GM19023 (cell line): Measurements from ENCODE around the gene TMEM125.

Experiments used
- ATAC-seq: cut with Tn5 transposase; IDR thresholded peaks from one replicate; pipeline ENCODE4 v1.9.1; 2021; ENCODE audit warnings: mild to moderate bottlenecking, moderate library complexity; ENCODE audit not compliant: unreplicated experiment

TMEM125 gene

DNA sequence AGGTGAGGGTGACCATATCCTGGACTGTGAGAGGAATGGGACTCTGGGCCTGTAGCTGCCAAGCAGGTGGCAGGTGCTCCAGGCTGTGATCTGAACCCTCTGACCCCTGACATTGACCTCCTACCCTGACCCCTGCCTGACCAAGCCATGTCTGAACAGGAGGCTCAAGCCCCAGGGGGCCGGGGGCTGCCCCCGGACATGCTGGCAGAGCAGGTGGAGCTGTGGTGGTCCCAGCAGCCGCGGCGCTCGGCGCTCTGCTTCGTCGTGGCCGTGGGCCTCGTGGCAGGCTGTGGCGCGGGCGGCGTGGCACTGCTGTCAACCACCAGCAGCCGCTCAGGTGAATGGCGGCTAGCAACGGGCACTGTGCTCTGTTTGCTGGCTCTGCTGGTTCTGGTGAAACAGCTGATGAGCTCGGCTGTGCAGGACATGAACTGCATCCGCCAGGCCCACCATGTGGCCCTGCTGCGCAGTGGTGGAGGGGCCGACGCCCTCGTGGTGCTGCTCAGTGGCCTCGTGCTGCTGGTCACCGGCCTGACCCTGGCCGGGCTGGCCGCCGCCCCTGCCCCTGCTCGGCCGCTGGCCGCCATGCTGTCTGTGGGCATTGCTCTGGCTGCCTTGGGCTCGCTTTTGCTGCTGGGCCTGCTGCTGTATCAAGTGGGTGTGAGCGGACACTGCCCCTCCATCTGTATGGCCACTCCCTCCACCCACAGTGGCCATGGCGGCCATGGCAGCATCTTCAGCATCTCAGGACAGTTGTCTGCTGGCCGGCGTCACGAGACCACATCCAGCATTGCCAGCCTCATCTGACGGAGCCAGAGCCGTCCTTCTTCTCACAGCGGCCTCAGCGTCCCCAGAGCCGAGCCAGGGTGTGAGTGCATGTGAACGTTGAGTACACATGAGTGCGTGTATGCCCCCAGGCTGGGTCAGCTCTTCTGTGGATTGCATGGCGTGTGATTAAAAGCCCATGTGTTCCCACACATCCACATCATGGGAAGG is 3.1 kb downstream of the TMEM125 start:
- no peak for ATAC-seq

DNA sequence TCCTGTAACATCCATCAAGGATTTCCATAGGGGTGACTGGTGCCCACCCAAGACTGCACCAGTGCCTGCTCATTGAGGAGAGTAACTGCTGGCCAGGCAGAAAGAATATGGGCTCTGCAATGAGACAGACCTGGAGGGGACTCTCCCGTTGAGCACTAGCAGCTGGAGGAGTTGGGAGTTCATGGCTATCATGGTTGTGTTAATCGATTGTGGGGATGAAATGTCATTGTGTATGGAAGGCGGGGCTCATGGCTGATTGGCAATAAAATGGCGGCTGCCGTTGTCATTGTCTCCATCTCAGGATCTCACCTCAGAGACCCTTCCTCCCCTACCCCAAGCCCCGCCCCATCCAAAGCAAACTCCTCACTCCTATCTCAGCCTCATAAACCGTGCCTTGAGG is 3.9 kb downstream of the TMEM125 start:
- ATAC-seq = no peak

DNA sequence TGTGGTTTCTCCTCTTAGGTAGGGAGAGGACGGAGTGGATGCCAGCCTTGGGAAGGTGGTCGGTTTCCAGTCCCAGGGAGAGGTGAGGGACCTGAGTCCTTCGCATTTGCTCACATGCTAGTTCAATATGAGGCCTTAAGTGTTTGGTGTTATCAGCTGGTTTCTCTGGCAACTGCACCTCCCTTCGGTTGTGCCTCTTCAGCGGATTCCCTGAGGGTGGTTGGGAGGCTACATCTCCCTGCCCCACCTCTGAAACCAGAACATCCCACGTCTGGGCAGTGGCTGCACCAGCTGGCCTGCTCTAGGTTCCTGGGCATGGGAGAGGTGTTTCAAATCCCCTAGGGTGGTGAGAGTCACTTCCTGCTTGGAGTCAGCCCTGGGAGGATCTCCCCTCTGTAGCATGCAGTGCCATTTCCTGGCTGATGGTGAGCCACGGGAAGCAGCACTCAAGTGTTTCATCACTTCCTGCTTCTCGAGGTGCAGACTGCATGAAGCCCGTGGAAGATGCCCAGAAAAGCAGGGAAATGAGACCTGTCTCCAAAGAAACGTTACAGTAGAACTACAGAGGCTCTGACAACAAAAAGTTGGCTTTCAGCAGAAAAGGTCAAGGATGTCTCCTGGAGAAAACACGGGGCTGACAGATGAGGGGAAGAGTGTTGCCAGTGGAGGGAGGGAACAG is 4.5 kb downstream of the TMEM125 start:
- ATAC-seq = no peak

GRCh38 chr1:43274804-43275180 is 5.0 kb downstream of the TMEM125 start:
- no peak for ATAC-seq

- no peak for ATAC-seq
Measured at GRCh38 chr1:43275826-43276620, 6.2 kb downstream of the TMEM125 start.

- ATAC-seq = no peak
Measured at GRCh38 chr1:43276673-43277072, 6.9 kb downstream of the TMEM125 start.

GRCh38 chr1:43277116-43277876 is 7.5 kb downstream of the TMEM125 start:
- ATAC-seq = no peak

DNA sequence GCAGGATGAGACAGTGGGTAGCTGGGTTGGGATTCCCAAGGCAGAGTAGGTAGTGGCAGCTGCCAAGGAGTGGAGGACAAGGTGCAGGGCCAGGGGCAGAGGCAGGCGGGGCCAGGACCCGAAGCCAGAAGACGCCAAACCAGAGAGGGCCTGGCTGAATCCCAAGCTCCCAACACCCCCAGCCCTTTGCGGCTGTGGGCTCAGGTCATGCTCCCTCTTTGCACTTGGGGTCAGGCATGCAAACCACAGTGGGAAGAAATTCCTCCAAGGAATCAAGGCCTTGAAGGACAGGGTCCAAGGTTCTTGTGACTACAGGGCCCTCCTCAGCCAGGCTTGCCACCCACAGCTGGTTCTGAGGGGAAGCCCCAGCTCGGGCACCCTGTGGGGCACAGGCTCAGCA is 9.4 kb downstream of the TMEM125 start:
- no peak for ATAC-seq

- no peak for ATAC-seq
Measured at GRCh38 chr1:43279666-43280065, 9.9 kb downstream of the TMEM125 start.

DNA sequence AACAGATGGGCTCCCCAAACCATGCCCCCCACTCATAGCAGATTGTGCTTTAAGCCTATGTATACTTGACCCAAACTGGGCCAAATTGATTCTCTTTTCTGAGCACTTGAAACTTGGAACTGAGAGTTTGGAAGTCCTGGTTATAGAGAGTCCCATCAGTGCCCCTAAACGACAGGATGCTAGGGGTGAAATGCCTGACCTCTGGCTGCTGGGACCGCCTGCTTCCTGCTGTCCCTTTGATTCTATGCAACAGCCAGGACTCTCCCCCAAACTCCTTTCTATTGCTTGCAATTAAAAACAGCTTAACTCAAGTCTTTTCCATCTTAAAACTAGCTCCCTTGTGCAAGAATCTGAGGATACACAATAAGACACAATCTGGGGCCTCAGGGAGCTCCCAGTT is 10.9 kb downstream of the TMEM125 start:
- ATAC-seq = no peak

GRCh38 chr1:43282220-43283195 is 12.7 kb downstream of the TMEM125 start:
- no peak for ATAC-seq

GRCh38 chr1:43284065-43284464 is 14.3 kb downstream of the TMEM125 start:
- ATAC-seq = no peak

DNA sequence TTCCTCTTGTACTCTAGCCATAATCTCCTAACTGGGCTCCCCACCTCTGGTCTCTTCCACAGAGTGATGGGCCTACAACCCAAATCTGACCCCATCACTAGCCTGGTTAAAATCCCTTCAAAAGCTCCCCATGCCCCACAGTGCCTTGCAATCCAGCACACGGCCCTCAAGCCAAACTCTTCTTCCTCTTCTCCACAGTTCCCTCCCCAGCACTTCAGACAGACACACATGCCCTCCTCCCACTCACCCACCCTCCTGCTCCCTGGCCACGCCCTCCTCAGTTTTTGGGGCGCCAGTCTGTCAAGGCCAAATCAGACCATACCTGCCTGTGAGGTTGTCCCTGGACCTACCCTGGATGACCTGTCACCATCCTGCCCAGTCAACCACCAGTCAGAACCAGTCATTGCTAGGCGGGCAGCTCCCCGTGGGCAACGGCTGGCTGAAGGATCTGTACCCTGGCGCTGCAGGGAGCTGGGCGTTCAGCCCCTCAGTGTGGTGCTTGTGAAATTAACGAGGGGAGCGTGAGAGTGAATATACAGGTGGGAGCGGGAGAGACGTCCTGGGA is 14.8 kb downstream of the TMEM125 start:
- ATAC-seq = no peak

- ATAC-seq = no peak
Measured at GRCh38 chr1:43285269-43285990, 15.6 kb downstream of the TMEM125 start, which contains the start of gene C1orf210. Gene C1orf210 (minus strand): TSS chr1:43285581. CDS start chr1:43283270, 2,311 bp downstream.

DNA sequence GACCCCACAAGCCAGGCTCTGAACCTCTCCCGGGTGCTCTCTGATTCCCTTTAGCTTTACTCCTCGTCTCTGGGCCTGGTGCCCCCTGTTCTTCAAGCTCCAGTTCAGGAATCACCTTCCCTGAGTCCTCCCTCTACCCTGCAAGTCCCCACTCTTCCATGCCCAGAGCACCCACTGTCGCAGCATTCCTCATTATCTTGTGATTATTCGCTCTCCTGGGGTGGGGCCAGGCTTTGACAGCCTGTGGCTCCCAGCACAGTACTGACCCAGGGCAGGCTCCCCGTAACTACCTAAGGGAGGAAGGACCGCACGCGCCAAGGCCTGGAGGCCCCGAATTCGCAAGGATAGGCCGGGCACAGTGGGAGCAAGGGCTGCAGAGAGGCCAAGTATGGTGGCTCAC is 16.3 kb downstream of the TMEM125 start:
- ATAC-seq = no peak

DNA sequence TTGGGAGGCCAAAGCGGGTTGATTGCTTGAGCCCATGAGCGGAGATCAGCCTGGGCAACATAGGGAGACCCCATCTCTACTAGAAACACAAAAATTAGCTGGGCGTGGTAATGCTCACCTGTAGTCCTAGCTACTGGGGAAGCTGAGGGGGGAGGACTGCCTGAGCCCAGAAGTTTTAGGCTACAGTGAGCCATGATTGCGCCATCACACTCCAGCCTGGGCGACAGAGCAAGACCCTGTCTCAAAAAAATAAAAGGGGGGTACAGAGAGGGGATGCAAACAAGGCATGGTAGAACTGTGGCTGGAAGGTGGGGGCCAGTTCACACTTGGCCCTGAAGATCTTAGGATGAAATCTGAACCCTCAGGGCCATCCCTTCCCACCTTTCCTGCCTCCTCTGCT is 16.8 kb downstream of the TMEM125 start:
- no peak for ATAC-seq

GRCh38 chr1:43288058-43288784 is 18.4 kb downstream of the TMEM125 start:
- ATAC-seq = no peak
